Measurements from ENCODE around the gene CCDC142.
"Not testable (repeated sequence)": the region's sequence is repeated elsewhere in the genome, so short reads cannot be mapped to it uniquely, and the experiment has no call there.

The CCDC142 gene

GRCh38 chr2:74497777-74498499 lies 15.1 kb upstream of the CCDC142 start:
- DNase-seq, result no peak

DNA sequence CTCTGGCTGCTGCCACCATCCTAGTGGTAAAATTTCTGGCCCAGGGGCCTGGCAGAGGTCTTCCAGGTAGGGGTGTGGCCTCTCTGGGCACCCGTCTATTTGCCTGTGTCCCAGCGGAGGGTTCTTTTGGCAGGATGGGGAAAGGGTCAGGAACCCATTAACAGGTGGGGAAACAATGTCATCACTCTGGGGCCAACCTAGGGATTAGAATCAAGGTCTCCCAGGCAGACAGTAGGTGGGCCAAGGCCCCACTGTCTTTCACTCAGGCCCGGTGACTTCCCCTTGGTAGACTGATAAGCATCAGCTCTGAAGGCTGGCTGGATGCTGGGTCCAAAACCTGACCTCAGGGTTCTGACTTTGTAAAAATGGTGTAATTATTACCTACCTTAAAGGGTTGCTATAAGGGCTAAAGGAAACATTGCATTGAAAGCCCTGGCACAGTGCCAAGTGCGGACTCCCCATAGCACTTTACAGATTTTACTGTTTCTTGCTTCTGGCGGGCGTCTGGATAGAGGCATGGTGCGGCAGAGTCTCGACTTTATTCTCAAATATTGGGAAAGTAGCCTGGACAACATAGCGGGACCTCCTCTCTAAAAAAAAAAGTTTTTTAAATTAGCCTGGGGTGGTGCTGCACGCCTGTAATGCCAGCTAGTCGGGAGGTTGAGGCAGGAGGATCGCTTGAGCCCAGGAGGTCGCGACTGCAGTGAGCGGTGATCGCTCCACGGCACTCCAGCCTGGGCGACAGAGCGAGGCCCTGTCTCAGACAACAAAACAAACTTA lies 14.4 kb upstream of the CCDC142 start:
- no peak for DNase-seq

DNA sequence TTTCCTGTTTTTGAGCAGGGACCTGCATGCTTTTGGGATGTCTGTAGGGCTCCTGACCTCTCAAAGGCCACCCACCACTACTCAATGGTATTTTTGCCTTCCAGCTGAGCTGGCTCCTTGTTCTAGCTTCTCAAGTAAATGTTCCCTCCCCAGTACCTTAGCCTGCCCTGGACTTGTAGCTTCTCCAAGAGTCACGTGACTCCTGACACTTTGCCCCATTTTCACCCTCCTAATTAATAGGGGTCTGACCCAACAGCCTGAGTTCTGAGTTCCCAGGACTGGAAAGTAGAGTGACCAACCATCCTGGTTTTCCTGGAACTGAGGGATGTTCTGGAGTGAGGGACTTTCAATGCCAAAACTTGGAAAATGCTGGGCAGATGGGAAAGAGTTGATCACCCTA lies 12.6 kb upstream of the CCDC142 start:
- no peak for DNase-seq

DNA sequence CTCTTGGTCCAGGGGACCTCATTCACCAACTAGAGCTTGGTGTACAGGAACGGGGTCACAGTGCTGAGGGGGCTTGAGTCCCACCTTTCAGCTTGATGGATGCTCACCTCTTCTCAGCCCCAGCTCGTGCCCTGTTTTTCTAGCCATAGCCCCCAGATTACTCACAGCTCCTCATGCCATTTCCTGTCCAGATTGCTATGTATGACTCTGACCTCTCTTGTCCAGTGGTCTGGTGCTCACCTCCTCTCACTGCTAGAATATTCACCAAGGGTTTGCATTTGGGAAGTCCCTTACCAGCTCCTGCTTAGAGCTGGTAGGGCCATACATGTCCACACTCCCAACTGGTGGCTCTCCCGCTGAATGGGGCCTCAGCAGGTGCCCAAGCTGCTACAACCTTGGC lies 10.7 kb upstream of the CCDC142 start:
- DNase-seq, result no peak

DNA sequence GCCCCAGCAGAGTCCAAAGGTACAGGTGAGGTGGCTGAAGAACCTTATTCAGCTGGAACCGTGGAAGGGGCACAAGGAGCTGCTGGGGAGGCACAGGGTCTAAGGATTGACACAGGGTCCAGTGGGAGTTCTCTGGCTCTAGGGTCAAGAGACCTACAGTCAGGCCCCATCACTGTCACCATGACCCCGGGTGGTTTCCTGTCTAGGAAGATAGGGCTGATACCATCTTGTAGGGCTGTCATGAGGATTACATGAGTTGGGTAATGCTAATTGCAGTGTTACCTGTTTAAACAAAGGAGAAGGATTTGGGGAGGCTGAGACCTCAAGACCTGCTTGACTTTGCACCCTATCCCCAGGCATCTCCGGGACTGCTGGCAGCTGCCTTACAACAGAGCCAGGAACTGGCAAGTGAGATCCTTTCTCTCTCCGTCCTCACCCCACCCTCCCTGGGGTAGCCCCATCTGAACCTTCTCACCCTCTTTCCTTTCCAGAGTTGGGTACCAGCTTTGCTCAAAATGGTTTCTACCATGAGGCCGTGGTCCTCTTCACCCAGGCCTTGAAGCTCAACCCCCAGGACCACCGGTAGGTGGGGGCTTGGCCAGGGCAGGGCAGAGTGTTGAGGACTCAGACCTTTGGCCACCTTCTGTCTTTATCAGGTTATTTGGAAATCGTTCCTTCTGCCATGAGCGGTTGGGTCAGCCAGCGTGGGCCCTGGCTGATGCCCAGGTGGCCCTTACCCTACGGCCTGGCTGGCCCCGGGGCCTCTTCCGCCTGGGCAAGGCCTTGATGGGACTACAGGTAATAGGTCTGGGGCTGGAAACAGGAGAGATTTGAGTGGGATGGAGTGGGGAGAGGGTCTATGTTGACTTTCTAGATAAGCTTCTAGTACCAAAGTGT lies 9.1 kb upstream of the CCDC142 start:
- DNase-seq, result no peak

DNA sequence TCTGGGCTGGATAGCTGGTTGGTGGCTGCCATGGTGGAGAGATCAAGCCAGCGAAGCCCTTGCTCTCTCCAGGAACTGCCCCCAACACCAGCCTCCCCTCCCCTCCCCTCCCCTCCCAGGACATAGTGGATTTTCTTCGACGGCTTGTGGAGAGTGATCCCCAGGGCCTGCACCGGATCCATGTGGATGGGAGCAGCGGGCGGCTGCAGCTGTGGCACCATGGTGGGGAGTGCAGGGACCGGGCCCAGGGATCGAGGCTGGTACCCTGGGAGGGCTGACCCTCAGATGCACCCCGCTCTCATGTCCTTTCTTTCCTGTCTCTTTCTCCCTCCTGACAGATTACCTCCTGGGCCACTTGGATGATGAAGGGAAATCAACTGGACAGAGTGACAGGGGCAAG lies 7.1 kb upstream of the CCDC142 start:
- no peak for DNase-seq

- DNase-seq, result no peak
These were observed 6.1 kb upstream of the CCDC142 start for GRCh38 chr2:74488643-74489481.

- DNase-seq, result no peak
These were observed 3.3 kb upstream of the CCDC142 start for GRCh38 chr2:74486141-74486540.

- DNase-seq, result not testable (repeated sequence)
These were observed 922 bp upstream of the CCDC142 start for GRCh38 chr2:74483675-74484164.

DNA sequence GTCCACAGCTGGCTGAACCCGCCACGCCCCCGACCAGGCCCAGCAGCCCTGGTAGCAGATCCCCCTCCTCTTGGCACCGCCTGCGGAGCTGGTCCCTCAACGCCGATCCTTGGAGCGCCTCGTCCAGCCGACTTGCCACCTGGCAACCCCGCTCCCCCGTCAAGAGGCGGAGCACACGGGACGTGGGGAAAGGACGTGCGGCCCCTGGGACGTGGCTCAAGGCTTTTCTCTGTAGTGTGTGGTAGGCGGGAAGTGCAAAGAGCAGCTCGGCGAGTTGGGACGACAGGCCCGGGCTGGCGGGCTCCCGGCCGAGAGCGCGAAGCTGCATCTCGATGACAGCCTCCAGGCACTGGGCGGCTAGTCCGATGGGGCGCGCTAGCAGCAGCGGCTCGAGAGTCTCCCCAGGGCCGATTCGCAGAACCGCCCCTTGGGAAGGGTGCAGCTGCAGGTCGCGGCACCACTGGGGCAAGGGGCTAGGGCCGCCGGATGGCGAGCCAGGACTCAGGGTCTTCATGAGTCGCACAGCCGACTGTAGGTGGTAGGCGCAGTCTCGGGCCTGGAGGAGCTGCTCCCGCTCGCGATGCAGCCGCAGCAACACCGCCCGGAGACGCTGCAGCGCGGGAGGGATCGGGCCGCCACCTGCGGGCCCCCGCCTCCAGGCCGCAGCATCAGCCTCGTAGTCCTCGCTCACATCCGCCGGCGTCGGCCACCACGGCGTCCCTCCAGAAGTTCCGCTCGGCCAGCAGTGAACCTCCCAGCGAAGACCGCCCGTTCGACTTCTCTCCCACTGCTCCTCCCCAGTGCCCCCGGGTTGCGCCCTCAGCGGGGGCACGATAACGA lies 617 bp downstream of the CCDC142 start:
- DNase-seq, result peak; percentile 56

GRCh38 chr2:74481431-74481830 lies 1.4 kb downstream of the CCDC142 start:
- no peak for DNase-seq

DNA sequence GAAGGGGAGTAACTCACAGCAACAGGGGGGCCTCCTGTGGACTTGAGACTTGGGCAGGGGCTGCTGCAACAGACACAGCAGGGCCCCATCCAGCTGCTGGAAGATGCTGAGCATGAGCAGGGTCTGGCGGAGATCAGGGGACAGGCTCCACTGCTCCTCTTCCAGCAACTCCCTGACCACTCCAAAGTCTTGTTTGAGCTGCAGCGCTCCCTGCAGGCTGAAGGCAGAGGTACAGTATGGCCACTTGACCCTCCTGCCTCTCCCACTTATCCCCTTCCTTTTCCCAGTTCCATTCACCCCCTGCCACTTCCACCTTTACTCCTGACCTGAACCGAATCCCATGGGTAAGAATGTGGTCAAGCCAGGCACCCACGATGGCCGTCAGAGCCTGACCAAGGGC lies 7.9 kb downstream of the CCDC142 start:
- DNase-seq, result no peak

GRCh38 chr2:74474481-74474880 lies 8.3 kb downstream of the CCDC142 start:
- DNase-seq, result no peak

GRCh38 chr2:74472945-74473258 lies 9.9 kb downstream of the CCDC142 start:
- no peak for DNase-seq

- DNase-seq, result peak; percentile 95
These were observed 10.5 kb downstream of the CCDC142 start, which contains the start of gene MRPL53 for GRCh38 chr2:74472086-74472944. MRPL53 (minus strand) TSS chr2:74472680; CDS start chr2:74472660, 20 bp downstream.

- no peak for DNase-seq
These were observed 11.3 kb downstream of the CCDC142 start for GRCh38 chr2:74471332-74472065.

DNA sequence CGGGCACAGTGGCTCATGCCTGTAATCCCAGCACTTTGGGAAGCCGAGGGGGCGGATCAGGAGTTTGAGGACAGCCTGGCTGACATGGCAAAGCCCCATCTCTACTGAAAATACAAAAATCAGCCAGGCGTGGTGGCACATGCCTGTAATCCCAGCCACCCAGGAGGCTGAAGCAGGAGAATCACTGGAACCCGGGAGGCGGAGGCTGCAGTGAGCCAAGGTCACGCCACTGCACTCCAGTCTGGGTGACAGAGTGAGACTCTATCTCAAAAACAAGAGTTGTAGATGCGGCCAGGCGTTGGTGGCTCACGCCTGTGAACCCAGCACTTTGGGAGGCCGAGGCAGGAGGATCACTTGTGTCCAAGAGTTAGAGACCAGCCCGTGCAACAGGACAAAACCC lies 12.1 kb downstream of the CCDC142 start:
- not testable (repeated sequence) for DNase-seq

GRCh38 chr2:74464406-74464805 lies 18.4 kb downstream of the CCDC142 start:
- no peak for DNase-seq

DNA sequence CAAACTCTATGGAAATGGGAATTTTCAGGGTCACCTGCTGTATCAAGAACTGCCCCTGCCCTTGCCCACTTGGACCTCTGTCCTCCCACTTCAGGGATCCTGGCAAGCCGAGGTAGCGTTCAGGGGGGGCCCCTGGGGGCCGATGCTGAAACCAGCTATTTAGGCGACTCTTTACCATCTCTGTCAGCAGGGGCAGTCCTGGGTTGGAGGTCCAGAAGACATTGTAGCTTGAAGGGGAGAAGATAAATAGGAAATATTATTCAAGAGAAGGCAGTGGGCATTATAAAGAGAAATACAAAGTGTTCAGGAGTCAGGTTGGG lies 20.1 kb downstream of the CCDC142 start:
- no peak for DNase-seq

All from CD4-positive, alpha-beta T cell treated with Interleukin-15 for 1 hour (primary cell).